Measurements from ENCODE around the gene NPHS1.
"Not testable (repeated sequence)": the region's sequence is repeated elsewhere in the genome, so short reads cannot be mapped to it uniquely, and the experiment has no call there.

Gene NPHS1

DNA sequence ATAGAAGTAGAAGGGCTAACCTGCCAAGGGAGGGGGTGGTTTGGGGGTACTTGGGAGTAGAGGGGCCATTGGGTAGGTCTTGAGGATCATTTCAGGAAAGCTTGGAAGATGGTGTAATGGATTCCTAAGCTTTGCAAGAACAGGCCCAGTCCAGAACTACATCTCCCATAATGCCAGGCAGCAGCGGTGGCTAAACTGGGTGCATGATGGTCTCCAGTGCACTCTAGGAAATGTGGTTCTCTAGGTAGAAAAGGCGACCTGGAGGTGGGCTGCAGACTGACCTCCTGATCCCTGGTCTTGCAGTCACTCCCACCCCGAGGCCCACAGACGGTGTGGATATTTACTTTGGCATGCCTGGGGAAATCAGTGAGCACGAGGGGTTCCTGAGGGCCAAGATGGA, 19.9 kb upstream of the NPHS1 start:
- Histone ChIP-seq H3K36me3 (ENCODE audit: control insufficient read depth, insufficient read depth, low read length) (no peaks in the 10 kb centered on the region), H3K27me3 (ENCODE audit: control insufficient read depth, insufficient read depth, low read length) (peaks cover 11% of the 10 kb centered on the region), H3K9ac (ENCODE audit: low read depth, low read length) (no peak overlapping the region), H3K9me3 (ENCODE audit: control insufficient read depth, insufficient read depth, low read length) (no peaks in the 10 kb centered on the region), H3K4me3 (ENCODE audit: low read depth, low read length) (no peak overlapping the region), H3K4me1 (ENCODE audit: control insufficient read depth, insufficient read depth, low read length) (peaks cover 9% of the 10 kb centered on the region)

DNA sequence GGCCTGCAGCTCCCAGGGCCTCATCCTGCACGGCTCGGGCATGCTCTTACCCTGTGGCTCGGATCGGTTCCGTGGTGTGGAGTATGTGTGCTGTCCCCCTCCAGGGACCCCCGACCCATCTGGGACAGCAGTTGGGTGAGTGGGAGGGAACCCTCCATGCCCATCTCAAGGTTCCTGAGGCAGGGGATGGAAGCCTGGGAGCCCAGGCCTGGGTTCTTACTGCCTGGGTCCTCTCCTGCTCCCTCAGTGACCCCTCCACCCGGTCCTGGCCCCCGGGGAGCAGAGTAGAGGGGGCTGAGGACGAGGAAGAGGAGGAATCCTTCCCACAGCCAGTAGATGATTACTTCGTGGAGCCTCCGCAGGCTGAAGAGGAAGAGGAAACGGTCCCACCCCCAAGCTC, 19.3 kb upstream of the NPHS1 start:
- Histone ChIP-seq H3K4me1 (ENCODE audit: control insufficient read depth, insufficient read depth, low read length) (peaks cover 9% of the 10 kb centered on the region), H3K9ac (ENCODE audit: low read depth, low read length) (no peak overlapping the region), H3K36me3 (ENCODE audit: control insufficient read depth, insufficient read depth, low read length) (no peaks in the 10 kb centered on the region), H3K9me3 (ENCODE audit: control insufficient read depth, insufficient read depth, low read length) (no peaks in the 10 kb centered on the region), H3K27me3 (ENCODE audit: control insufficient read depth, insufficient read depth, low read length) (peaks cover 14% of the 10 kb centered on the region), H3K4me3 (ENCODE audit: low read depth, low read length) (no peak overlapping the region)

DNA sequence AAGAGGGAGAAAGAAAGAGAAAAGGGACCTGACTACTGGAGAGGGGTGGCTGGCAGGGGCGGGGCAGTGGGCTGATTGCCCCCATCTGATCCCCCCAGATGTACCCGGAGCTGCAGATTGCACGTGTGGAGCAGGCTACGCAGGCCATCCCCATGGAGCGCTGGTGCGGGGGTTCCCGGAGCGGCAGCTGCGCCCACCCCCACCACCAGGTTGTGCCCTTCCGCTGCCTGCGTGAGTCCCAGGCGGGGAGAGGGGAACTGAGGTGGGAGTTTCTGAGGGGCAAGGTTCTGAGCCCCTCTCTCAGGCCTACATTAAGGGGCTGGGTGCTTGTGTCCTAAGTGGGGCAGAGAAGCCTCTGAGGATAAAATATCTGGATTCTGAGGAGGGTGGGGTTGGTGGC, 18.5 kb upstream of the NPHS1 start:
- Histone ChIP-seq H3K4me1 (ENCODE audit: control insufficient read depth, insufficient read depth, low read length) (peaks cover 9% of the 10 kb centered on the region), H3K4me3 (ENCODE audit: low read depth, low read length) (peak overlapping the region; percentile 78)

DNA sequence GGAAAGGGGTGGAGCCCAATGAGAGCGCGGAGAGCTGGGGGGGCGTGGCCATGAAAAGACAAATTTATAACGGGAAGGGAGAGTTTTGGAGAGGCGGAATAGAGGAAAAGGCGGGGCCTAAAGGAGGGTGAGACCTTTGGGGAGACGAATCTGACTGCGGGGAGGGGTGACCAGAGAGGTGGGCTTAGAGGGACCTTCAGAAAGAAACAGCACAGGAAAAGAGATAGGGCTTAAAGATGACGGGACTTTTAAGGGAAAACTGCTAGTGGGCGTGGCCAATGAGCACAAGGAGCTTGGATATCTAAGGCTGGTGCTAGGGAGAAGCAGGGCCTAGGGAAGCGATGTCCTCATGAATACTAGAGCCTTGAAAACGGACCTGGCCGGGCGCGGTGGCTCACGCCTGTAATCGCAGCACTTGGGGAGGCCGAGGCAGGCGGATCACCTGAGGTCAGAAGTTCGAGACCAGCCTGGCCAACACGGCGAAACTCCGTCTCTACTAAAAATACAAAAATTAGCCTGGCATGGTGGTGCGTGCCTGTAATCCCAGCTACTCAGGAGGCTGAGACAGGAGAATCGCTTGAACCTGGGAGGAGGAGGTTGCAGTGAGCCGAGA, 17.9 kb upstream of the NPHS1 start:
- not testable (repeated sequence) for H3K9me3 ChIP-seq (ENCODE audit: control insufficient read depth, insufficient read depth, low read length); H3K36me3 ChIP-seq (ENCODE audit: control insufficient read depth, insufficient read depth, low read length); H3K9ac ChIP-seq (ENCODE audit: low read depth, low read length); H3K4me1 ChIP-seq (ENCODE audit: control insufficient read depth, insufficient read depth, low read length)
- peak overlapping the region; percentile 78 for H3K4me3 ChIP-seq (ENCODE audit: low read depth, low read length)
- peaks cover 15% of the 10 kb centered on the region for H3K27me3 ChIP-seq (ENCODE audit: control insufficient read depth, insufficient read depth, low read length)

More for the DNA sequence above, 18.5 kb upstream of the NPHS1 start:
- H3K36me3 ChIP-seq (ENCODE audit: control insufficient read depth, insufficient read depth, low read length), result no peaks in the 10 kb centered on the region
- peaks cover 14% of the 10 kb centered on the region for H3K27me3 ChIP-seq (ENCODE audit: control insufficient read depth, insufficient read depth, low read length)
- no peak overlapping the region for H3K9ac ChIP-seq (ENCODE audit: low read depth, low read length)
- H3K9me3 ChIP-seq (ENCODE audit: control insufficient read depth, insufficient read depth, low read length), result no peaks in the 10 kb centered on the region

DNA sequence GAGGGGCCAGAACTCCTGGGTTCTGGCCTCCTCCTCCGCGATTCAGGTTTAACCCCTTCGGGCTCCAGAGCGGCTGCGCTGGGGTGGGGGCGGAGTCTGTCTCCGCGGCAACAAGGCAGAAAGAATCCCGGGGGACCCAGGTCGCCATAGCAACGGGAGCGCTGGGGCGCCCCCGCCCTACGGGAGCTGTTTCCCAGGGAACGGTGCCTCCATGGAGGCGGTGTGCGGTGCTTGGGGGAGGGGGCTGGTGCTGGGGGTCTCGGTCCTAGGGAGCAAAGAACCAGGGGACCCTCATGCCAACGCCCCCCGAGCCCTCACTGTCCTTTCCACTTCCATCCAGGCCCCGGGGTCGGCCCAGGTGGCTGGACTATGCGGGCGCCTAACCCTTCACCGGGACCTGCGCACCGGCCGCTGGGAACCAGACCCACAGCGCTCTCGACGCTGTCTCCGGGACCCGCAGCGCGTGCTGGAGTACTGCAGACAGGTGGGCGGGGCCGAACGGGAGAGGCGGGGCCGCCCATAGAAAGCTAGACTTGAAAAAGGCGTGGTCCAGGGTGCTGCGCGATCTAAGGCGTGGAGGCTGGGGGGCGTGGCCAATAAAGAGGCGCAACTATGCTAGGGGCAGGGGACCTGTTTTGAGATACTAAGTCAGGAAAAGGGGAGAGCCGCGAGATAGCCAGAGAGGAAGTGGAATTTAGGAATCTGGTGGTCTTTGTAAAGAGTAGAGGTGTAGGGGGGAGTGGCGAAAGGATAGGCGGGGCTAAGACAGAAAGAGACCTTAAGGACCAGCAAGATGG, 17.2 kb upstream of the NPHS1 start:
- peaks cover under 1% of the 10 kb centered on the region for H3K36me3 ChIP-seq (ENCODE audit: control insufficient read depth, insufficient read depth, low read length)
- H3K9ac ChIP-seq (ENCODE audit: low read depth, low read length), result no peak overlapping the region
- no peaks in the 10 kb centered on the region for H3K9me3 ChIP-seq (ENCODE audit: control insufficient read depth, insufficient read depth, low read length)
- peaks cover 9% of the 10 kb centered on the region for H3K4me1 ChIP-seq (ENCODE audit: control insufficient read depth, insufficient read depth, low read length)
- H3K4me3 ChIP-seq (ENCODE audit: low read depth, low read length), result peak overlapping the region; percentile 78
- peaks cover 16% of the 10 kb centered on the region for H3K27me3 ChIP-seq (ENCODE audit: control insufficient read depth, insufficient read depth, low read length)

DNA sequence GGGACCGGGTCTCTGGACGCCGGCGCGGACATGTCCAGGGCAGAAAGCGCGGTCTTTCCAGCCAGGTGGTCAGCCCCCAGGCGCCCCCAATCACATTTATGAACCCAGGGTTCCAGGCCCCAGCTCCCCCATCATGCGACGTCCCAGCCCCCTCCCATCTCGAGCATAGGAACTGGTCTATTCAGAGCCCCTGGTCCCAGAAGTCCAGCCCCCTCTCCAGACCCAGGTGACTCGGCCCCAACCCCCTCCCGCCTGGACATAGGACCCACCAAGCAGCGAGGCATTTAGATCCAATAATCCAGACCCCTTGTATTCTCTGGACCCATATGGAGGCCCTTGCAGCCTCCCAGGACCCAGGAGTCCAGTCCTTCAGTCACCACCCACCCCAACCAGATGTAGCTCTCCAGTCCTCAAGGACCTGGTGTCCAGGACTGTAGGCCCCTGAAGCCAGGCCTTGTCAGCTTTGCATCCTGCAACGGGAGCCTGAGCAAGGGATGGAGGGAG, 16.6 kb upstream of the NPHS1 start:
- peak overlapping the region; percentile 78 for H3K4me3 ChIP-seq (ENCODE audit: low read depth, low read length)
- H3K9ac ChIP-seq (ENCODE audit: low read depth, low read length), result no peak overlapping the region
- H3K4me1 ChIP-seq (ENCODE audit: control insufficient read depth, insufficient read depth, low read length), result peaks cover 9% of the 10 kb centered on the region
- H3K27me3 ChIP-seq (ENCODE audit: control insufficient read depth, insufficient read depth, low read length), result peaks cover 16% of the 10 kb centered on the region
- peaks cover 2% of the 10 kb centered on the region for H3K36me3 ChIP-seq (ENCODE audit: control insufficient read depth, insufficient read depth, low read length)
- no peaks in the 10 kb centered on the region for H3K9me3 ChIP-seq (ENCODE audit: control insufficient read depth, insufficient read depth, low read length)

DNA sequence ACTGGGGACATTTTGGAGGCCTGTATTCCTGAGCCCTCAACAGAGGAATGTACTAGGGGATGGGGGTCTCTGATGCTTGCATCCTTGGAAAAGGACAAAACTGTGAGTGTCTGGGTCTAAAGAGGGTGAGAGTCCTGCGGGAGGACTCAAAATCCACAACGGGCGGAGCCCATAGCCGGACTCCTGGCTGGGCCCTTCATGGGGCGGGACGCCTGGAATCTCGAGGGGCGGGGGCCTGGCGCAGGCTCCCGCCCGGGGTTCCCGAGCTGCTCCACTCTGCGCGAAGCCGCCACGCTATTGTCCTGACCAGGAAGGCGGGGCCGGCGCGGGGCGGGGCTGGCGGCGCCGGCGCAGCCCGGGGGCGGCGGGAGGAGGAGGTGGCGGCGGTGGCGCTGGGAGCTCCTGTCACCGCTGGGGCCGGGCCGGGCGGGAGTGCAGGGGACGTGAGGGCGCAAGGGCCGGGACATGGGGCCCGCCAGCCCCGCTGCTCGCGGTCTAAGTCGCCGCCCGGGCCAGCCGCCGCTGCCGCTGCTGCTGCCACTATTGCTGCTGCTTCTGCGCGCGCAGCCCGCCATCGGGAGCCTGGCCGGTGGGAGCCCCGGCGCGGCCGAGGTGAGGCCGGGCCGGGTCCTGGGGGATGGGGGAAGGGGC, 16.0 kb upstream of the NPHS1 start, which contains the start of gene APLP1:
APLP1 (plus strand) TSS at position 403 of the 651 bp plus-strand sequence; CDS start at position 466, 63 bp downstream.
- peaks cover 2% of the 10 kb centered on the region for H3K36me3 ChIP-seq (ENCODE audit: control insufficient read depth, insufficient read depth, low read length)
- H3K9ac ChIP-seq (ENCODE audit: low read depth, low read length), result no peak within 1 kb of the TSS
- H3K9me3 ChIP-seq (ENCODE audit: control insufficient read depth, insufficient read depth, low read length), result no peaks in the 10 kb centered on the region
- peak within 1 kb of the TSS; percentile 78 for H3K4me3 ChIP-seq (ENCODE audit: low read depth, low read length)
- peaks cover 9% of the 10 kb centered on the region for H3K4me1 ChIP-seq (ENCODE audit: control insufficient read depth, insufficient read depth, low read length)
- peaks cover 16% of the 10 kb centered on the region for H3K27me3 ChIP-seq (ENCODE audit: control insufficient read depth, insufficient read depth, low read length)

DNA sequence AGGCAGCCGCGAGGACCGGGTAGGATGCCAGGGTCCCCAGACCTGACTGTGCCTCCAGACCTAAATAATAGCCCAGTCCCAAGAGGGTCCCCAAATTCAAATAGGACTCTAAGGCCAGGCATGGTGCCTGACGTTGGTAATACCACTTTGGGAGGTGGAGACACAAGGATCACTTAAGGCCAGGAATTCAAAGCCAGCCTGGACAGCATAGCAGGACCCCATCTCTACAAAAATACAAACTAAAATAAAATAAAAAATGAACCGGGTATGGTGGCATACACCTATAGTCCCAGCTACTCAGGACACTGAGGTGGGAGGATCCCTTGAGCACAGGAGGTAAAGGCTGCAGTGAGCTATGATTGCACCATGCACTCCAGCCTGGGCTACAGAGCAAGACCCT, 10.7 kb upstream of the NPHS1 start:
- no peaks in the 10 kb centered on the region for H3K9me3 ChIP-seq (ENCODE audit: control insufficient read depth, insufficient read depth, low read length)
- peaks cover 60% of the 10 kb centered on the region for H3K27me3 ChIP-seq (ENCODE audit: control insufficient read depth, insufficient read depth, low read length)
- no peak overlapping the region for H3K4me3 ChIP-seq (ENCODE audit: low read depth, low read length)
- no peak overlapping the region for H3K9ac ChIP-seq (ENCODE audit: low read depth, low read length)
- peaks cover 5% of the 10 kb centered on the region for H3K4me1 ChIP-seq (ENCODE audit: control insufficient read depth, insufficient read depth, low read length)
- peaks cover 2% of the 10 kb centered on the region for H3K36me3 ChIP-seq (ENCODE audit: control insufficient read depth, insufficient read depth, low read length)

DNA sequence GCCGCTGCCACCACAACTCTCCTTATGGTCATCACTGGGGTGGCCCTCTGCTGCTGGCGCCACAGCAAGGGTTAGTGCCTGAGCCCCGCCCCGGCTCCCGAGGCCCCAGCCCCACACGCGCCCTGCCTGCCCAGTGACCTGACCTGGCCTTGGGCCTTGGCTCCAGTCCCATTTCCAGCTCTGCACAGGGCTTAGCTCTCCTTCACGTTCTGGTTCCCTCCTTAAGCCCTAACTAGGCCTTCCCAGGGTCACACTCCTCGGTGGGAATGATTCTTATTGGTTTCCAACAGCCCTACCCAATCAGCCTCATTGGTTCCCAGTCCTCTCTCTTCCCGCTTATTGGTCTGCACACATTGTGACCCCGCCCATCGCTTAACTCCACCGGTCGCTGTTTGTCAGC, 10.2 kb upstream of the NPHS1 start:
- Histone ChIP-seq H3K27me3 (ENCODE audit: control insufficient read depth, insufficient read depth, low read length) (peaks cover 60% of the 10 kb centered on the region), H3K36me3 (ENCODE audit: control insufficient read depth, insufficient read depth, low read length) (peaks cover 2% of the 10 kb centered on the region), H3K9me3 (ENCODE audit: control insufficient read depth, insufficient read depth, low read length) (no peaks in the 10 kb centered on the region), H3K4me1 (ENCODE audit: control insufficient read depth, insufficient read depth, low read length) (no peaks in the 10 kb centered on the region), H3K4me3 (ENCODE audit: low read depth, low read length) (no peak overlapping the region), H3K9ac (ENCODE audit: low read depth, low read length) (no peak overlapping the region)

DNA sequence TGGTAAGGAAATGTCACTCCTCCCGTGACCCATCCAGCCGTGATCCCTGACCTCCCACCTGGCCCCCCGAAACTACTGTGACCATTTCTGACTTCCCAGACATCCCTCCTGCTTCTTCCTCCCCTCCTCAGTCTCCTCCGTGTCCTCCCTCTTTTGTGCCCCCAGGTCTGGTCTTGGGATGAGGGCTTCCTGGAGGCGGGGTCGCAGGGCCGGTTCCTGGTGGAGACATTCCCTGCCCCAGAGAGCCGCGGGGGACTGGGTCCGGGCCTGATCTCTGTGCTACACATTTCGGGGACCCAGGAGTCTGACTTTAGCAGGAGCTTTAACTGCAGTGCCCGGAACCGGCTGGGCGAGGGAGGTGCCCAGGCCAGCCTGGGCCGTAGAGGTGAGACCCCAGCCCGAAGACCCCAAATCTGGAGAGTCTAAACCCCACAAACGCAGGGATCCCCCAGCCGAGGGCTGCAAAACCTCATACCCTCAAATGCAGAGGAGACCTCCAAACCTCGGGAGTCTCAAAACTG, 9.4 kb upstream of the NPHS1 start:
- H3K36me3 ChIP-seq (ENCODE audit: control insufficient read depth, insufficient read depth, low read length), result peaks cover 2% of the 10 kb centered on the region
- H3K4me3 ChIP-seq (ENCODE audit: low read depth, low read length), result peak overlapping the region; percentile 59
- no peak overlapping the region for H3K9ac ChIP-seq (ENCODE audit: low read depth, low read length)
- no peaks in the 10 kb centered on the region for H3K4me1 ChIP-seq (ENCODE audit: control insufficient read depth, insufficient read depth, low read length)
- peaks cover 62% of the 10 kb centered on the region for H3K27me3 ChIP-seq (ENCODE audit: control insufficient read depth, insufficient read depth, low read length)
- no peaks in the 10 kb centered on the region for H3K9me3 ChIP-seq (ENCODE audit: control insufficient read depth, insufficient read depth, low read length)

DNA sequence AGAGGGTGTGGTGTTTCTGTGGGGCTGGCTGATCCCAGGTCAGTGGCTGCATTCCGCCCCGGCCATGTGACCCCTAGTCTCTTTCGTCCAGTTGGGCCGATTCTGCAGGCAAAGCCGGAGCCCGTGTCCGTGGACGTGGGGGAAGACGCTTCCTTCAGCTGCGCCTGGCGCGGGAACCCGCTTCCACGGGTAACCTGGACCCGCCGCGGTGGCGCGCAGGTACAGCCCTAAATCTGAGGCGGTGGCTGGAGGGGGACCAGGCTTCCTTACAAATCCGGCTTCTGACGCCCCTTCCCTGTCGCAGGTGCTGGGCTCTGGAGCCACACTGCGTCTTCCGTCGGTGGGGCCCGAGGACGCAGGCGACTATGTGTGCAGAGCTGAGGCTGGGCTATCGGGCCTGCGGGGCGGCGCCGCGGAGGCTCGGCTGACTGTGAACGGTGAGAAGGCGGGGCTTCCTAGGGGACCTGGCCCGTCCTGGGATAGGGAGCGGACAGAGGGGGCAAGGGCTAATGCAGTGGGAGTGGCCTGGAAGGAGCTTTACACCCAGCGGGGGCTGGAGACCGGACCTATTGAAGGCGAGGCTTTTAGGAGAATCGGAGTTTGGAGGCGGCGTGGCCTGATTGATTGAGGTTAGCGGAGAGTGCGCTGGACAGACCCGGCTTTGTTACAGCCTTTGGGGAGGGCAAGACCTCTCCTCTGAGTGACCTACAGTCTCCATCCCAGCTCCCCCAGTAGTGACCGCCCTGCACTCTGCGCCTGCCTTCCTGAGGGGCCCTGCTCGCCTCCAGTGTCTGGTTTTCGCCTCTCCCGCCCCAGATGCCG, 8.7 kb upstream of the NPHS1 start:
- Histone ChIP-seq H3K9me3 (ENCODE audit: control insufficient read depth, insufficient read depth, low read length) (no peaks in the 10 kb centered on the region), H3K4me1 (ENCODE audit: control insufficient read depth, insufficient read depth, low read length) (no peaks in the 10 kb centered on the region), H3K27me3 (ENCODE audit: control insufficient read depth, insufficient read depth, low read length) (peaks cover 65% of the 10 kb centered on the region), H3K36me3 (ENCODE audit: control insufficient read depth, insufficient read depth, low read length) (peaks cover 2% of the 10 kb centered on the region), H3K4me3 (ENCODE audit: low read depth, low read length) (peak overlapping the region; percentile 59), H3K9ac (ENCODE audit: low read depth, low read length) (no peak overlapping the region)

All from iPS-15b (cell line).